ENCODE measurements around the gene NECTIN3.

DNA sequence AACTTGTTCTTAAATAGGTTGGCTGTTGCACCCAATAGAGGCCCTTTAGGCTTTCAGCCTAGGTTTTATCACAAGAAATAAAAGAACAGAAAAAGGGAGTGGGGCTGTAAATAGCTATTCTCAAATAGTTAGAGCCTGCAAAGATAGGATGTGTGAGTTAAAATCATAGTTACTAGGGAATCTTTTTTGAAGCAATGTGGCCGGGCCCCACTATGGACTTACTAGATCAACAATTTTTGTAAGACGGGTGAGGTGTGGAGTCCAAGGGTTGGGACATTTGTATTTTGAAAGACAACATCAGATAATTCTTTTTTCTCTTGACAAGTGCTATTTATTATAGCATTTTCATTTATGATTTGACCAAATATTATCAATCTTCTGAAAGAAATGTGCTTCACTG lies 5.8 kb downstream of the NECTIN3 start:
- TF ChIP-seq EGR1 (IDR thresholded peaks at IDR 0.05) (no peak), TAF1 (IDR thresholded peaks at IDR 0.05; ENCODE audit: low read depth) (no peak), CREB1 (IDR thresholded peaks at IDR 0.05; ENCODE audit: low read depth) (no peak)

All from Ishikawa (cell line).